Dedifferentiated amniotic fluid mesenchymal stem cell (primary cell): ENCODE data around the gene ARHGAP31.

Experiments
- DNase-seq: peaks from one replicate; pipeline ENCODE4 v3.0.0-alpha.2; 2016; ENCODE audit errors: extremely low spot score

The ARHGAP31 gene

GRCh38 chr3:119395923-119396358 lies 101.8 kb downstream of the ARHGAP31 start:
- DNase-seq = no peak

- DNase-seq = no peak
Measured at GRCh38 chr3:119396870-119397269, 102.7 kb downstream of the ARHGAP31 start.

GRCh38 chr3:119400466-119400865 lies 106.3 kb downstream of the ARHGAP31 start:
- DNase-seq = no peak

- DNase-seq = no peak
Measured at GRCh38 chr3:119401069-119401468, 106.9 kb downstream of the ARHGAP31 start.

GRCh38 chr3:119401503-119402440 lies 107.6 kb downstream of the ARHGAP31 start:
- DNase-seq = no peak

GRCh38 chr3:119402791-119403190 lies 108.6 kb downstream of the ARHGAP31 start:
- no peak for DNase-seq

GRCh38 chr3:119403201-119403600 lies 109.0 kb downstream of the ARHGAP31 start:
- no peak for DNase-seq

- no peak for DNase-seq
Measured at GRCh38 chr3:119405315-119405714, 111.1 kb downstream of the ARHGAP31 start.

GRCh38 chr3:119408243-119408950 lies 114.2 kb downstream of the ARHGAP31 start:
- DNase-seq = no peak

- DNase-seq = no peak
Measured at GRCh38 chr3:119409844-119410243, 115.7 kb downstream of the ARHGAP31 start.

- no peak for DNase-seq
Measured at GRCh38 chr3:119413603-119414280, 119.6 kb downstream of the ARHGAP31 start.

GRCh38 chr3:119416873-119417272 lies 122.7 kb downstream of the ARHGAP31 start:
- DNase-seq = no peak

GRCh38 chr3:119417771-119418512 lies 123.8 kb downstream of the ARHGAP31 start:
- no peak for DNase-seq

- no peak for DNase-seq
Measured at GRCh38 chr3:119418641-119419040, 124.5 kb downstream of the ARHGAP31 start.

- DNase-seq = no peak
Measured at GRCh38 chr3:119420196-119420595, 126.0 kb downstream of the ARHGAP31 start.

- no peak for DNase-seq
Measured at GRCh38 chr3:119427669-119428068, 133.5 kb downstream of the ARHGAP31 start.

GRCh38 chr3:119428538-119428937 lies 134.4 kb downstream of the ARHGAP31 start:
- no peak for DNase-seq

- DNase-seq = no peak
Measured at GRCh38 chr3:119433613-119434325, 139.6 kb downstream of the ARHGAP31 start.

GRCh38 chr3:119434703-119435102 lies 140.5 kb downstream of the ARHGAP31 start:
- DNase-seq = no peak

GRCh38 chr3:119436977-119437376 lies 142.8 kb downstream of the ARHGAP31 start:
- no peak for DNase-seq
